Activated CD8-positive, alpha-beta memory T cell treated with anti-CD3 and anti-CD28 coated beads, Interleukin-2, amount 50 U/mL, for 4 hours (primary cell): ENCODE data around the gene CAMTA1.
"Not testable (repeated sequence)": the region's sequence is repeated elsewhere in the genome, so short reads cannot be mapped to it uniquely, and the experiment has no call there.

Experiments used
- DNase-seq: peaks from one replicate; pipeline ENCODE4 v3.0.0-alpha.2; 2020

CAMTA1 gene

DNA sequence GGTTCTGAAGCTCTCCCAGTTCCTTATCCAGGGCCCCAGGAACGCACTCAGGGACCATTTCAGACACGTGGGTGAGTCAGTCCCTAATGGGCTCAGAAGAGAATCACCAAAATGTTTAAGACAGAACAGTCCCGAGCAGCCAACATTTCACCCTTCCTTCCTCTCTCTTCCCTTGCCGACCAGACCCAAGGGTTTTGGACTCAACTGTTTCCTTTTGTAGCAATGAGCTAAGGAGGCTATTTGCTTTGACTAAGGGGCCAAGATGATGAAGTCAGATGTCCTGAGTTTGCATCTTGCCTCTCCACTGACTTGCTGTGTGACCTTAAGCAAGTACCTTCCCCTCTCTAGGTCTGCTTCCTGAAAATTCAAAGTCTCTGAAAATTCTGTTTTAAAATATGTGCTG, 513.5 kb downstream of the CAMTA1 start:
- no peak for DNase-seq

DNA sequence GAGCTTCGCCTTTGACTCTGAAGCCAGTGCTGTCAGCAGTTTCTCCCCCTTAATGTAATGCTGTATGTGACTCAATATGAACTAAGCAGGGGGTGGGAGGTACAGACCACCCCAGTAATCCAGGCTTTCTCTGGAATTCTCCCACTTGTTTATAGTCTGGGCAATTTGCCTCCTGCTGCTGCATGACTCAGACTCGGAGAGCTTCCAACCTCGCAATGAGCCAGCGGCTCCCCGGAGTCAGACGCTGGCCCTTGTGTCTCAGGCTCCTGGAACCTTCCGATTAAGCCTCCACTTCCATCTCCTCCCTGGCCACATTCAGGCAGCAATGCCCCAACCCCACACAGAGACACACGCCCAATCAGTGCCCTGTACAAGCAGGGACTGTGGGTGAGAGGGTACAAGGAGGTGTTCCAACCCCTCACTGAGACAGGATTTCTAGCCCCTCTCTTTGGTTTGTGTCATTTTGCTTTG, 514.1 kb downstream of the CAMTA1 start:
- no peak for DNase-seq

DNA sequence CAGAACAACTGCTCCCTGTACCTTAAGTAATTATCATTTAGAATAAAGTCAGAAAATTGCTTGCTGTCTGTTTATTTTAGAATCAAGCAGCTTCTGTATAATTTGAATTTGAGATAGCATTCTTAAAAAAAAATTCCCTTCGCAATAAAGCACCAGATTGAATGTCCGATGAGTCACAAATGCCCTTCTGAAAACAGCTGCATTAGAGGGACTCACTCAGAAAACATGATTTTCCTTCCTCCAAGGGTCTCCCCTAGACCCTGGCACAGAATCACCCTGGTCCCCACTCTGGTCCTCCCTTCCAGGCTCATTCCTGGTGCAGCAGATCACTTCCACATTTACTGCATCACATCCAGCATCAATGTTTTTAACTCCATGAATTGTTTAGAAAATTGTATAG, 514.7 kb downstream of the CAMTA1 start:
- no peak for DNase-seq

DNA sequence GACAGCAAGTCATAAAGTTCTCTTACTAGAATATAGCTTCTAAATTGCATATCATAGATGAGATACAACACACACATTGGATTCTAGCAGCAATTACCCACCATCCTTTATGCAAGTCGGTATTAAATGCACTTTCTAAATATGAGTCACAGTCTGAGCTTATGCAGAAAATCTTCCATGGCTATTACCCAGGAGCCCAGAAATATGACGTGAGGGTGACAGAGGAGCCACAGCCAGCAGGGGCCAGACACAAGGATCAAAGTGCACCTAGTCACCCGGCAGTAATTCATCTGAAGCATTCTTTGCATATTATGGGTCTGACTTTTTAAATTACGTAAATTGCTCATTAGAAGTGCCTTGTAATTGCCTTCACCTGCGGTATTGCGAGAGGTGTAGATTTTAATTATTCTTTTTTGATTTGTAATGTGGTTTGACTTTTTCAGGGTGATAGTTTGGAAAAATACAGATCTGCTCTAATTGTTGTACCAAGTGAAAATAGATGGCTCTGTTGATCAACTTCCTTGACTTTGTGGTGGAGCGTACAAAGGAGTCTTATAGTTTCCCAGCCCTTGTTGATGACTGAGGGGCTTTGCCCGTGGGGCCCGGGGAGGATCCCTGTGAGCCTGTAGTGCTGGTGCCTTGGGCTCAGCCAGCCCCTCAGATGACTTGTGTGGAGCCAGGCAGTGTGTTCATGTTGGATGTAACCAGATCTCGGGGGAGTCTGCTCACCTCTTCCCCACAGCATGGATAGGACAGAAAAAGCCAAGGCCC, 515.8 kb downstream of the CAMTA1 start:
- DNase-seq, result no peak

DNA sequence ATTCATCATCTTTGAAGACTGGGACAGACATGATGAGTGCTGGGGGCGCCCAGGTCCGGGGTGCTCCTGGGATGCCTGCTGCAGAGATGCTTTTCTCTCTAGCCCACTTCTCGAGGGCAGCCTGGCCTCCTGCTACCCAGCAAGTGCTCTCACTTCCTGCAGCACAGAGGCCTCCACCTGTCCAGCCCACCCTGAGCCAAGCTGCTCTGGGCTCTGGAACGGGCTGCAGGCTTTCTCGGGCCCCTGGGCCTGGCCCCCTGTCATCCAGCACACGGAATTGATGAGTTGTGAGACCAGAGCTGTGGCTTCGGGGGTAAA, 516.4 kb downstream of the CAMTA1 start:
- DNase-seq, result no peak

DNA sequence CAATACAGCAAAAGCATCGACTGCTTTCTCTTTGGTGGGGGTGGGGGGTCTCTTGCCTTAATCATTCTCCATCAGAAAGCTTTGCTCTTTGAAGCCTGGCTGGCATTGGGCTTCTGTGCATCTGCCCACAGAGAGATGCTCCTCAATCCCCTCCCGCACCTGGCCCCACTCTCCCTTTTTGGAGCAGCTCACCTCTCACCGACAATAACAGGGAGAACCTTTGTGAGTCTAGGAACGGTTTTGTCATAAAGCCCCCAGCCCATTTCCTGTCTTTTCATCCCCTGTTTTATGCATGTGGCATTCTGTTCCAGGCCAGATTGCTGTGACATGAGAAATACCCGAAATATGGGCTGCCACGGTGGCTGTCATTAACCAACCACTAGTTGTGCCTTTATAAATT, 516.9 kb downstream of the CAMTA1 start:
- no peak for DNase-seq

DNA sequence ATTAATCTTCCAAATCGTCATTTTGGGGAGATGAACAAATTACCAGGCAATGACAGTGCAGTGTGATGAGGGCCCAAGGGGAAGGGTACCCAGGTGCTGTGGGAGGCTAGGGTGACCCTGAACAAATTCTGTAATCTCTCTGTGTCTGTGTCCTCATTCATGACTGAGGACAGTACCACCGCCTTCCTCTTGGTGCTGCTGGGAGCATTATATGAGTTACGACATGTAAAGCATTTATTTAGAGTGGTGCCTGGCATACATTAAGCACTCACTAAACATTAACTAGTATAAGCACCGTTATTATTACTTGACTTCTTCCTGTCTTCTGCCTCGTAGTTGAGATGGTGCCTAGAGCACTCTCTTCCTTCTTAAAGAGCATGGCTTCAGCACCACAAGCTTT, 517.6 kb downstream of the CAMTA1 start:
- DNase-seq, result no peak

DNA sequence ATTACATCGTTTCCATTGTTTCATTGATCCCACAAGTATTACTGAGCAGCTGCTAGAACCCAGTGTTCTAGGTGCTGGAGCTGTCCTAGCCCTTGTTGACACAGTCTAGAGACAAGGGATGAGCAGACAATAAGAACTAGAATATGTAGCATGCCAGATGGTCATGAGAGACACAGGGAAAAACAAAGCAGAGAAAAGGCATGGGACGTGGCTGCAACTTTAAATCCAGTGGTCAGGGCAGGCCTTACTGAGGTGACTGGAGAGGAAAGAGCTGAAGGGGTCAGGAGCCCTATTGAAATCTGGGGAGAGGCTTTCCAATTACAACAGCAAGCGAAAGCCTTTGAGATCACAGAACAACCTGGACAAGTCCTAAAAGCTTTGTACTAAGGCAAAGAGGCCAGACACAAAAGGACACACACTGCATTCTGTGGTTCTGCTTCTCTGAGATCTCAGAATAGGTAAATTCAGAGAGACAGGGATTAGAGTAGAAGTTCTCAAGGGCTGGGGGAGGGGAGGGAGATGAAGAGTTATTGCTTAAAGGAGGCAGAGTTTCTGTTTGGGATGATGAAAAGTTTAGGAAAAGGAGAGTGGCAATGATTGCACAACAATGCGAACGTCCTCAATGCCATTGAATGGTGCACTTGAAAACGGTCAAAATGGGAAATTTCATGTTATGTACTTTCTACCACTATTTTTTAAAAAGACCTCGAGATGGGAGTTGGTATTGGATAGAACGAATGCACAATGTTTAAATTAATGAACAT, 518.5 kb downstream of the CAMTA1 start:
- no peak for DNase-seq

DNA sequence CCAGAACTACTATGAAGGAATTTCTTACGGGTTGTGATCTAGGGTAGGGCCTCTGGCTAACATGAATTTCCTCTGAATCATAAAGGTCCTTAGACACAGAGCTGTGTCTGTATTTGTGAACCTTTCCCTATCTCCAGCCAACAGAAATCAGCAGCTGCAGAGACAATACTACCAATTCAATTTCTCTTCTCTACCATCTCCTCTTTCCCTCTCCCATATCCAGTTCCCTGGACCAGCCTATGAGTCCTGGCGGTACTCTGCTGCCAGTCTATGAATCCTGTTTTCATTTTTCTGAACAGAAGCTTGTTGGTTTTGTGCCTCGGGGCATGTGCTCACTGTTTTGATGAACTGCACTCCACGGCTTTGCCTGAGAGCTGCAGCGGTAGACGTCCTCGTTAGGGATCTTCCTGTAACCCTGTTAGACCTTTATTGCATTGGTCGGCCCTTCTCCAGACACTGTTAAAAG, 527.9 kb downstream of the CAMTA1 start:
- no peak for DNase-seq

DNA sequence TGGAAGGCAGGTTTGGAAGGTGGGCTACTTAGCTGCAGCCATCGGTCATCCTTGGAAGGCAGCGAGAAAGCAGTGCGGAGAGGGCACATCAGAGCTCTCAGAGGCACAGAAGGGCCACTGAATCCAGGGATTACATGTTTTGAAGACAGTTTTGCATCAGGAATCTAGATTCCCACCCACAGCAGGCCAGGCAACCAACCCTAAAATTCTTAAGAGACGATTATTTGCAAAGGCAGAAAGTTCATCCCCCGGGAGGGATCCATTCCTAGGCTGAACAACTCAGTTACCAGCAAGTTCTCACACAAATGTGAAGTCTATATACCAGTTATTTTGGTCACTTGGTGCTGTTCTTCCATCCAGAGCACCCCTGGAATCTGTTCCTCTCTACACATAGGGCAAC, 528.6 kb downstream of the CAMTA1 start:
- no peak for DNase-seq

DNA sequence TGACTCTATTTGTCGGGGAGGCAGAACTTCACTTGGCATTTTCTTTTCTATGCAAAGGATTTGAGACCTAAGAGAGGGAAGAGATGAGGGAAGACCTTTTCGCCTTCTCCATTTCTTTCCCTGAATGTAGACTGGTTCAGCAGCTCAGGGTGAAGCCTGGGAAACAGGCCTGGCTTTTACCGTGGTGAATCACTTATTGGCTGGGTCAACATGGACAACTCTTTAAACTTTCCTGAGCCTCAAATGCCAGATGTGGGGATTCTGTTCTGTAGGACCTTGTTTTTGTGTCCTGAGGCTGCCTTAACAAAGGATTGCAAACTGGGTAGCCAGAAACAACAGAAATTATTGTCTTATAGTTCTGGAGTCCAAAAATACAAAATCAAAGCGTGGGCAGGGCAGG, 530.1 kb downstream of the CAMTA1 start:
- DNase-seq, result no peak

DNA sequence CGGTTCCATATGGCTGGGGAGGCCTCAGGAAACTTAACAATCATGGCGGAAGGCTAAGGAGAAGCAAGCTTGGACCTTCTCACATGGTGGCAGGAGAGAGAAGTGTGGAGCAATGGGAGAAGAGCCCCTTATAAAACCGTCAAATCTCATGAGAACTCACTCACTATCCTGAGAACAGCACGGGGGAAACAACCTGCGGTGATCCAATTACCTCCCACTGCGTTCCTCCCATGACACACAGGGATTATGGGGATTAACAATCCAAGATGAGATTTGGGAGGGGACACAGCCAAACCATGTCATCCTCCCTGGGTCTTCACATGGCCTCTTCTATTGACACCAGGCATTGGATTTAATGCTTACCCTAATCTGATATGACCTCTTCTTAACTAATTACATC, 530.7 kb downstream of the CAMTA1 start:
- DNase-seq, result no peak

DNA sequence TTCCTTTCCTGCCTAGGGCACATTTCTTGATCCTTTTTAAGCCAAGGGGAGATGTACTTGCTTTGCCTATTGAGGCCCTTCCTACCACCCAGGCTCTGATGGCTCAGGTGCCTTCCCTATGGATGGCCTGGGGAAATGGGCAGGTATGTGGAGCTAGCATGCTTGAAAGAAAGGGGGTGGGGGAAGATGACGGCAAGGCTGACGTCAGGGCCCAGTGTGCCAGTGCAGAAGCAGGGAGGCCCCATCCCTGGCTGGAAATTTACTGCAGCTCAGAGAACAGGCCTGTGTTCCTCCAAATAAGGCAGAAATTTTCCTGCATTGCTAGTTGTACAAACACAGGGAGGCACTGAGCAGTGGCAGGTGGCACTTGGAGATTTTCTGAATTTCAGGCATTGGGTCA, 532.6 kb downstream of the CAMTA1 start:
- DNase-seq, result no peak

DNA sequence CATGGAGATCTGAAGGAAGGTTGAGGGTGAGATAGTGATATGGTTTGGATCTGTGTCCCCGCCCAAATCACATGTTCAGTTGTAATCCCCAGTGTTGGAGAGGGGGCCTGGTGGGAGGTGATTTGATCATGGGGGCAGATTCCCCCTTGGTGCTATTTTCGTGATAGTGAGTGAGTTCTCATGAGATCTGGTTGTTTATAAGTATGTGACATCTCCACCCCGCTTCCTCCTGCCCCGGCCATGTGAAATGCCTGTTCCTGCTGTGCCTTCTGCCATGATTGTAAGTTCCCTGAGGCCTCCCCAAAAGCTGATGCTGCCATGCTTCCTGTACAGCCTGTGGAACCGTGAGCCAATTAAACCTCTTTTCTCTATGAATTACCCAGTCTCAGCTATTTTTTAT, 533.9 kb downstream of the CAMTA1 start:
- no peak for DNase-seq

DNA sequence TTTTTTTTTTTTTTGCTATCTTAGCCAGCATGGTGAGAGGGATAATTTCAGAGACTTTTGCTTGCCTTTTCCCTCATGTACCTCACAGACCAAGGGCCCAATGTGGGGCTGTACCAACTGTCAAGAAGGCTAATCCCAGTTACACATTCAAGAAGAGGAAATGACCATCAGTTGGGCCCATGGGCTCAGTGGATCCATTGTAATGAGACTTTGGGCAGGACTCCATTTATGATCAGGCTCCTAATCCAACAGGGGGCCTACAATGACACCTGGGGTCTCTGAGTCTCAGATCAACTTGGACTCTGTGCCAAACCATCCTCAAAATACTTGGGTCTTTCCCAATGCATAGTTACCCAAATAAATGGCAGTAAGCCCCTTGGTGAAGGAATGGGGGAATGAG, 535.4 kb downstream of the CAMTA1 start:
- no peak for DNase-seq

DNA sequence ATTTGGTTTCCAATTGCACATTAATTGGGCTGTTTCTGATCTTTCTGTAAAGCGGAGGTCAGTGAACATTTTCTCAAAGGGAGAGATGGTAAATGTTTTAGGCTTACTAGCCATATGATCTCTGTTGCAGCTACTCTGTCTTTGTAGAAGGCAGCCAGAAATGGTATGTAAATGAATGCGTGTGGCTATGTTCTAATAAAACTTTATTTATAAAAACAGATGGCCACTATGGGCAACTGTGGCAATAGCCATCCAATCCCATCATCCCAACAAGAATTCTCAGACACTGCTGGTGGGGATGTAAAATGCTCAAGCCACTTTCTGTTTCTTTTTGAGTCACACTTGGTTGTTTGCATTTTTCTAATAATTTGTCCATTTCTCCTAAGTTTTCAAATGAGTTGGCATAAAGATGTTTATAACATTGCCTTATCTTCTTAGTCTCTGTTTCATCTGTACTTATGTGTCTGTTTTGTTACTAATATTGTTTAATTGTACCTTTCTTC, 537.1 kb downstream of the CAMTA1 start:
- DNase-seq, result no peak

DNA sequence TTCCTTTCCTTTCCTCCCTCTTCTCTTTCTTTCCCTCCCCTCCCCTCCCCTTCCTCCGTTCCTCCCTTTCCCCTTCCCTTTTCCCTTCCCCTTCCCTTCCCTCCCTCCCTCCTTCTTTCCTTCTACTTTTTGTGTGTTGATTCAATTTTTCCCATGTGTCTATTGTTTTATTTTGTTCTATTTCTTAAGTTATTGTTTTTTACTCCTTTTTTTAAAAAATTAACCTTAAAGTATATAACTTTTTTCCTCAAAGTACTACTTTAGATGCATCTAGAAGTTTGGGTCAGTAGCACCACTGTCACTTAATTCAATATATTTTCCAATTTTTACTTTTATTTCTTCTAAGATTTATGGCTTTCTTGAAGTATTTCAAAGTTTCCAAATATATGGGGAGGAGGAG, 537.7 kb downstream of the CAMTA1 start:
- no peak for DNase-seq

DNA sequence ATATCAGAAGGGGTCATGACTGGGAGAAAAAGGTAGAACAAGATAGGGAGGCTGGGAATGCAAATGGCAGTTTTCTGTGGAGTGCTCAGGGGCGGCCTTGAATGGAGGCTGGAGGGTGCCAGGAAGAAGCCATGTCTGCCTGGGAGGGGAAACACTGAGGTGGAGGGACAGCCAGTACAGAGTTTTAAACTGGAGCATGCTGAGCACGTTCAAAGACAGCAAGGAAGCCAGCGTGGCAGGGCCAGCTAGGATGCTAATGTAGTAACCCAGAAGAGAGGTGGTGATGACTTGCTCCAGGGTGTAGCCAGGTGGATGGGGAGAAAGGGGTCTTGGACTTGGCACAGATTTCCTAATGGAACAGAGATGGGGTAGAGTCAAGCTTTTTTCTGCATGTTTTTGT, 540.0 kb downstream of the CAMTA1 start:
- no peak for DNase-seq

DNA sequence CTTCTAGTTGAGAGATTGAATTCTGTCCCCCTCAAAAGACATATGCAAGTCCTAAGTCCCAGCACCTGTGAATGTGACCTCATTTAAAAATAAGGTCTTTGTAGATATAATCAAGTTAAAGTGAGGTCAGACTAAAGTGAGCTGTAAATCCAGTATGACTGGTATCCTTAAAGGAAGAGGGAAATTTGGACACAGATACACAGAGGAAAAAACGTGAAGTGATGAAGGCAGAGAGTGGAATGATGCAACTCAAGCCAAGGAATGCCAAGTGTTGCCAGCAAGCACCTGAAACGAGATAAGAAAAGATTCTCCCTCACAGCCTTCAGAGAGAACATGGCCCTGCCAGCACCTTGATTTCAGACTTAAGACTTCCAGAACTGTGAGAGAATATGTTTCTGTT, 541.1 kb downstream of the CAMTA1 start:
- DNase-seq, result no peak

DNA sequence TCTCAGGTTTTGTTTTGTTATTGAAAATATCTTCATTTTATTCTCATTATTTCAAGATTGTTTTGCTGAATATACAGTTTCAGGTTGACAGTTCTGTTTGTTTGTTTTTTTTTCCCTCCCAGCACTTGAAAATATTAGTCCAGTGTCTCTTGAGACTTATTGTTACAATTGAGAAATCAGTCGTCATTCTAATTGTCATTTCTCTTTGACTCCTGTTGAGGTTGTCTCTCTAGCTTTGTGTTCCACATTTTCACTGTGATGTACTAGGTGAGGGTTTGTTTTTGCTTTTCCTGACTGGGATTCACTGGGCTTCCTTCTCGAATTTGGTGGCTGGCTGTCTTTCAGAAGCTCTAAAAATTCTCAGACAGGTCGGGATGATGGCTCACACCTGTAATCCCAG, 542.6 kb downstream of the CAMTA1 start:
- no peak for DNase-seq

DNA sequence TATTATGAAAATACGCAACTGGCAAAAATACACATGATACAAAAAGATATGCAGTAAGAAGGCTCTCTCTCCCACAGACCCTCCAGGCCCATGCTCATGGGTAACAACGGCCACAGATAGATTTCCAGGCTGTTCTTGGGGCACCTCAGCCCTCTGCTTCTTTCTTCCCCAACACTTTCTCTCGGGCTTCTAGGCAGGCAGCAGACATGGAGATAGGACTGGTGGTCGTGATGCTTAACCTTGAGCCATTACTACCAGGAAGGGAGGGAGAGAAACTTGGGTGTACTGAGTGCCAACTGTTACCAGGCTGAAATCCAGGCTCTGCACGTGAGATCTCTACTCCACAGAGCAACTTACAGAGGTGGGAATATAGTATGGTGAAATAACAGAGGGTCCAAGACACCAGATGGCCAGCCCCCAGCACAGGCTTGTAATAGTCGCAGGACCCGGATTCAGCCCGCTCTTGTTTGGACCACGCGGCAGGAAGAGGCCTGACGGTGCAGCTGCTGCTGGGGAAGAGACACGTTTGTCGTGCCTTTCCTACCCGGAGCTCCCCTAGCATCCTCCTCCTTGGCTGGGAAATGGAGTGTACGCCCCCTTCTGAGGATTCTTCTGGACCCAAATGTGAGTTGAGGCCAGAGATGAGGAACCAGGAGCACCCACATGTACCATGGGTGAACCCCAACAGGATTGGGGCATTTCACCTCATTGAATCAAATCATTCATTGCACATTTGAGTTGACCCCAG, 544.8 kb downstream of the CAMTA1 start:
- DNase-seq, result no peak

DNA sequence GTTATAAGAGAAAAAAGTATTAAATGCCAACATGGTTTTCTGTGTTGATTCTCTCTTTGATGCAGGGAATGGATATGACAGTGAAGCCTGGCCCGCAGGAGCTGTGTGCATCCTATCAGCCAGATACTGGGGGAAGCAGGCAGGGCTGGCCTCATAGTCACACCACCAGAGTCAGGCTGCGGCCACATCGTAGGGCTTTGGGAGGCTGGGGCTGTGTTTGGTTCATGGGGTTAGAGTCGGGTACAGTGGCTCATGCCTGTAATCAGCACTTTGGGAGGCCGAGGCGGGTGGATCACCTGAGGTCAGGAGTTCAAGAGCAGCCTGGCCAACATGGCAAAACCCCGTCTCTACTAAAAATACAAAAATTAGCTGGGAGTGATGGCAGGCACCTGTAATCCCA, 545.5 kb downstream of the CAMTA1 start:
- not testable (repeated sequence) for DNase-seq

DNA sequence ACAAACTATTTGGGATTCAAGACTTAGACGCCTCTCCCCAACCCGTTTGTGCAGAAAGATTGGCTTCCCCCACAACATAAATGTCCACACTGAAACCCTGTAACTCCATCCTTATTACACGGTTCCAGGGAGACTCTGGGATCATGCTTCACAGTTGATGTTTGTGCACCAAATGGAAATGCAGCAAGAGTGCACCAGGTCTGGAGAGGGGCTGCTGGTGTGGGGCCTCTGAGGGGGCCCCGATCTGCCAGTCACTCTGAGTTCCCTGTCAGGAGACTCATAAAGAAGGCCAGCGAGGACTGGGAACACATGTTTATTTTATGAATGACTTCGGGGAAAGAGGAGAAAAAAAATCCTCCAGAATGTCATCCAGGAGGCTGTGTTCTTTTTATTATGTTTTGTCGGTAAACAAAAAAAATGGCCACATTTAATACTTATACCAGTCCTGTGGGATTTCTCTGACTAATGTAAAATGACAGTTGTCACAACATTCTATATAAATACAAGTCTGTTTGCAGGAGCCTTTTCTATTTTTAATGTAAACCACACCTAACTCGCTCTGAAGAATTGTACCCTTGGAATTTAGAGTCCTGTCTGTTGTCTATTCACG, 546.8 kb downstream of the CAMTA1 start:
- no peak for DNase-seq
